Measurements from ENCODE around the gene NTM.

DNA sequence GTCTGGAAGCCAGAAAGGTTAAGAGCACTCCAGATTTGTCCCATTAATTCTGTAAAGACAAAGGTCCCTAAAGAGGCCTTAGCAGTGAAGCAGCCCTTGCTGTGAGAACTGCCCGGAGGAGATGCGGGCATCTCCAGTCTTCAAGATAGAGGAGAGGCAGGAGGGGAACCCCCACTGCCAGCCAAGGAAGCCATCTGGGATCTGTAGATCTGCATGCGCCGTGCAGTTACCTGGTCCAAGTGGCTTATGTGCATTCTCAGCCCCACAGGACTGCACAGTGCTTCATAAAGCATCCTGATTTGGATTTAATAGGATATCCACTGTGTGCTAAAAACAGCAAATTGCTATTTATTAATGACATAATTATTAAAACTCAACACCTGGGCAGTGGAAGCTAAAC, 834.6 kb downstream of the NTM start:
- TF ChIP-seq, protein P1, sequence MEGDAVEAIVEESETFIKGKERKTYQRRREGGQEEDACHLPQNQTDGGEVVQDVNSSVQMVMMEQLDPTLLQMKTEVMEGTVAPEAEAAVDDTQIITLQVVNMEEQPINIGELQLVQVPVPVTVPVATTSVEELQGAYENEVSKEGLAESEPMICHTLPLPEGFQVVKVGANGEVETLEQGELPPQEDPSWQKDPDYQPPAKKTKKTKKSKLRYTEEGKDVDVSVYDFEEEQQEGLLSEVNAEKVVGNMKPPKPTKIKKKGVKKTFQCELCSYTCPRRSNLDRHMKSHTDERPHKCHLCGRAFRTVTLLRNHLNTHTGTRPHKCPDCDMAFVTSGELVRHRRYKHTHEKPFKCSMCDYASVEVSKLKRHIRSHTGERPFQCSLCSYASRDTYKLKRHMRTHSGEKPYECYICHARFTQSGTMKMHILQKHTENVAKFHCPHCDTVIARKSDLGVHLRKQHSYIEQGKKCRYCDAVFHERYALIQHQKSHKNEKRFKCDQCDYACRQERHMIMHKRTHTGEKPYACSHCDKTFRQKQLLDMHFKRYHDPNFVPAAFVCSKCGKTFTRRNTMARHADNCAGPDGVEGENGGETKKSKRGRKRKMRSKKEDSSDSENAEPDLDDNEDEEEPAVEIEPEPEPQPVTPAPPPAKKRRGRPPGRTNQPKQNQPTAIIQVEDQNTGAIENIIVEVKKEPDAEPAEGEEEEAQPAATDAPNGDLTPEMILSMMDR (conservative IDR thresholded peaks at IDR 0.05) = no peak
- TF ChIP-seq ZFX (IDR thresholded peaks at IDR 0.05) = no peak

Data from C4-2B (cell line).